ENCODE measurements around the gene ZCCHC10. TPM values are rescaled to one million over a fixed set of nuclear protein-coding genes. Genes with fewer than 3 reads are reported as not detected.
A peak's percentile ranks its signal among the peaks of the same experiment; 100 is the strongest.
"Not testable (repeated sequence)": the region's sequence is repeated elsewhere in the genome, so short reads cannot be mapped to it uniquely, and the experiment has no call there.

ZCCHC10 gene
- total and polyA plus RNA-seq, 4 donors = 11.3 to 40.8 (median 24.3) TPM

- 74% methylated on average over 6 of the region's 6 CpGs for WGBS, 2 donors
- DNase-seq = no peak
- Histone ChIP-seq H3K36me3 (ENCODE audit: control insufficient read depth in 1 of 2, insufficient read depth in 2 of 2, low read length in 1 of 2) (no peaks in the 10 kb centered on the region), H3K9me3 (ENCODE audit: control insufficient read depth, low read length) (no peaks in the 10 kb centered on the region), H3K27ac (ENCODE audit: low read depth in 1 of 2, low read length in 2 of 2) (no peak overlapping the region), H3K4me3 (ENCODE audit: low read length in 2 of 2) (no peak overlapping the region), H3K4me1 (ENCODE audit: control insufficient read depth in 1 of 2, insufficient read depth in 2 of 2, low read length in 2 of 2) (no peaks in the 10 kb centered on the region), H3K27me3 (ENCODE audit: control insufficient read depth in 1 of 2, insufficient read depth in 2 of 2, low read length in 1 of 2) (no peaks in the 10 kb centered on the region)
- intact Hi-C loops (cut with DNase I) = no loop called here
- ATAC-seq (ENCODE audit: low FRiP score) = no peak
Measured at GRCh38 chr5:133032852-133033742, 6.7 kb upstream of the ZCCHC10 start.

- H3K9me3 ChIP-seq (ENCODE audit: control insufficient read depth, low read length) = no peaks in the 10 kb centered on the region
- H3K27ac ChIP-seq (ENCODE audit: low read depth in 1 of 2, low read length in 2 of 2) = no peak overlapping the region
Measured at GRCh38 chr5:133030343-133031005, 4.1 kb upstream of the ZCCHC10 start.

GRCh38 chr5:133029416-133029815 is 3.1 kb upstream of the ZCCHC10 start:
- no peaks in the 10 kb centered on the region for H3K4me1 ChIP-seq (ENCODE audit: control insufficient read depth in 1 of 2, insufficient read depth in 2 of 2, low read length in 2 of 2)
- peak overlapping the region; percentile 26 to 63 for H3K27ac ChIP-seq (ENCODE audit: low read depth in 1 of 2, low read length in 2 of 2)
- no peak overlapping the region for H3K4me3 ChIP-seq (ENCODE audit: low read length in 2 of 2)
- no peaks in the 10 kb centered on the region for H3K36me3 ChIP-seq (ENCODE audit: control insufficient read depth in 1 of 2, insufficient read depth in 2 of 2, low read length in 1 of 2)
- no peaks in the 10 kb centered on the region for H3K9me3 ChIP-seq (ENCODE audit: control insufficient read depth, low read length)
- DNase-seq = no peak
- H3K27me3 ChIP-seq (ENCODE audit: control insufficient read depth in 1 of 2, insufficient read depth in 2 of 2, low read length in 1 of 2) = no peaks in the 10 kb centered on the region
- ATAC-seq (ENCODE audit: low FRiP score) = no peak
- WGBS, 2 donors = 15% methylated on average over 1 of the region's 1 CpG
- intact Hi-C loops (cut with DNase I) = loop anchor here in 1 of 2 donors (5.0 kb wide), 1 partner anchor 67 kb away; the partner anchor contains the start of gene AFF4

More at GRCh38 chr5:133030343-133031005, 4.1 kb upstream of the ZCCHC10 start:
- WGBS, 2 donors = 59 to 62% methylated on average over 2 of the region's 2 CpGs
- intact Hi-C loops (cut with DNase I) = no loop called here
- no peak for ATAC-seq (ENCODE audit: low FRiP score)
- DNase-seq = no peak
- H3K27me3 ChIP-seq (ENCODE audit: control insufficient read depth in 1 of 2, insufficient read depth in 2 of 2, low read length in 1 of 2) = no peaks in the 10 kb centered on the region
- no peak overlapping the region for H3K4me3 ChIP-seq (ENCODE audit: low read length in 2 of 2)
- no peaks in the 10 kb centered on the region for H3K4me1 ChIP-seq (ENCODE audit: control insufficient read depth in 1 of 2, insufficient read depth in 2 of 2, low read length in 2 of 2)
- no peaks in the 10 kb centered on the region for H3K36me3 ChIP-seq (ENCODE audit: control insufficient read depth in 1 of 2, insufficient read depth in 2 of 2, low read length in 1 of 2)

- no peak for DNase-seq
- peak; percentile 63 for ATAC-seq (ENCODE audit: low FRiP score)
- WGBS, 2 donors = 0% methylated on average over 12 to 15 of the region's 15 CpGs
- peak overlapping the region; percentile 55 to 57 for H3K4me3 ChIP-seq (ENCODE audit: low read length in 2 of 2)
- H3K9me3 ChIP-seq (ENCODE audit: control insufficient read depth, low read length) = no peaks in the 10 kb centered on the region
- peak overlapping the region; percentile 21 to 28 for H3K27ac ChIP-seq (ENCODE audit: low read depth in 1 of 2, low read length in 2 of 2)
- intact Hi-C loops (cut with DNase I) = loop anchor here (1.0 to 5.0 kb wide), 3 partner anchors 20 to 64 kb away; partner anchors contain the start of gene AFF4 (in 1 of the 2)
- H3K27me3 ChIP-seq (ENCODE audit: control insufficient read depth in 1 of 2, insufficient read depth in 2 of 2, low read length in 1 of 2) = no peaks in the 10 kb centered on the region
- no peaks in the 10 kb centered on the region for H3K36me3 ChIP-seq (ENCODE audit: control insufficient read depth in 1 of 2, insufficient read depth in 2 of 2, low read length in 1 of 2)
- no peaks in the 10 kb centered on the region for H3K4me1 ChIP-seq (ENCODE audit: control insufficient read depth in 1 of 2, insufficient read depth in 2 of 2, low read length in 2 of 2)
Measured at GRCh38 chr5:133026664-133027153, 360 bp upstream of the ZCCHC10 start.

- intact Hi-C loops (cut with DNase I); H3K36me3 ChIP-seq (ENCODE audit: control insufficient read depth in 1 of 2, insufficient read depth in 2 of 2, low read length in 1 of 2); H3K4me1 ChIP-seq (ENCODE audit: control insufficient read depth in 1 of 2, insufficient read depth in 2 of 2, low read length in 2 of 2); H3K27me3 ChIP-seq (ENCODE audit: control insufficient read depth in 1 of 2, insufficient read depth in 2 of 2, low read length in 1 of 2); H3K9me3 ChIP-seq (ENCODE audit: control insufficient read depth, low read length); DNase-seq; ATAC-seq (ENCODE audit: low FRiP score); H3K27ac ChIP-seq (ENCODE audit: low read depth in 1 of 2, low read length in 2 of 2); H3K4me3 ChIP-seq (ENCODE audit: low read length in 2 of 2): not testable (repeated sequence)
- WGBS, 2 donors = 92 to 95% methylated on average over 7 of the region's 7 CpGs
Measured at GRCh38 chr5:133019471-133019870, 6.9 kb downstream of the ZCCHC10 start.

GRCh38 chr5:133017964-133018363 is 8.4 kb downstream of the ZCCHC10 start:
- DNase-seq = no peak
- 69 to 88% methylated on average over 4 of the region's 4 CpGs for WGBS, 2 donors
- no peak for ATAC-seq (ENCODE audit: low FRiP score)
- Histone ChIP-seq H3K27me3 (ENCODE audit: control insufficient read depth in 1 of 2, insufficient read depth in 2 of 2, low read length in 1 of 2) (no peaks in the 10 kb centered on the region), H3K27ac (ENCODE audit: low read depth in 1 of 2, low read length in 2 of 2) (no peak overlapping the region), H3K4me3 (ENCODE audit: low read length in 2 of 2) (no peak overlapping the region), H3K36me3 (ENCODE audit: control insufficient read depth in 1 of 2, insufficient read depth in 2 of 2, low read length in 1 of 2) (peaks cover 0 to 4% of the 10 kb centered on the region in 2 donors), H3K4me1 (ENCODE audit: control insufficient read depth in 1 of 2, insufficient read depth in 2 of 2, low read length in 2 of 2) (no peaks in the 10 kb centered on the region), H3K9me3 (ENCODE audit: control insufficient read depth, low read length) (no peaks in the 10 kb centered on the region)
- intact Hi-C loops (cut with DNase I) = no loop called here

GRCh38 chr5:133015466-133015865 is 10.9 kb downstream of the ZCCHC10 start:
- Histone ChIP-seq H3K27ac (ENCODE audit: low read depth in 1 of 2, low read length in 2 of 2) (no peak overlapping the region), H3K4me3 (ENCODE audit: low read length in 2 of 2) (no peak overlapping the region), H3K27me3 (ENCODE audit: control insufficient read depth in 1 of 2, insufficient read depth in 2 of 2, low read length in 1 of 2) (no peaks in the 10 kb centered on the region), H3K36me3 (ENCODE audit: control insufficient read depth in 1 of 2, insufficient read depth in 2 of 2, low read length in 1 of 2) (peaks cover 0 to 4% of the 10 kb centered on the region in 2 donors), H3K9me3 (ENCODE audit: control insufficient read depth, low read length) (no peaks in the 10 kb centered on the region), H3K4me1 (ENCODE audit: control insufficient read depth in 1 of 2, insufficient read depth in 2 of 2, low read length in 2 of 2) (no peaks in the 10 kb centered on the region)
- DNase-seq = no peak
- WGBS, 2 donors = 92 to 93% methylated on average over 1 of the region's 1 CpG
- no peak for ATAC-seq (ENCODE audit: low FRiP score)
- intact Hi-C loops (cut with DNase I) = no loop called here

GRCh38 chr5:133008455-133008854 is 17.9 kb downstream of the ZCCHC10 start:
- H3K36me3 ChIP-seq (ENCODE audit: control insufficient read depth in 1 of 2, insufficient read depth in 2 of 2, low read length in 1 of 2); intact Hi-C loops (cut with DNase I); DNase-seq; H3K27ac ChIP-seq (ENCODE audit: low read depth in 1 of 2, low read length in 2 of 2); ATAC-seq (ENCODE audit: low FRiP score); H3K4me1 ChIP-seq (ENCODE audit: control insufficient read depth in 1 of 2, insufficient read depth in 2 of 2, low read length in 2 of 2); H3K4me3 ChIP-seq (ENCODE audit: low read length in 2 of 2); H3K9me3 ChIP-seq (ENCODE audit: control insufficient read depth, low read length); H3K27me3 ChIP-seq (ENCODE audit: control insufficient read depth in 1 of 2, insufficient read depth in 2 of 2, low read length in 1 of 2): not testable (repeated sequence)
- WGBS, 2 donors = 79 to 81% methylated on average over 6 of the region's 6 CpGs

Measured in aorta (tissue), 5 donors.